Superior temporal gyrus (tissue), 1 donor: ENCODE results near the gene ELL2.

Experiments used
- DNase-seq: peaks from one replicate; pipeline ENCODE4 v3.0.0-alpha.2; 2016; ENCODE audit errors: extremely low spot score

ELL2 gene

GRCh38 chr5:95956900-95957293, 4.8 kb downstream of the ELL2 start:
- peak; percentile 8 for DNase-seq

- peak; percentile 73 for DNase-seq
Observed at GRCh38 chr5:95956021-95956899, 5.4 kb downstream of the ELL2 start.

GRCh38 chr5:95954716-95955115, 6.9 kb downstream of the ELL2 start:
- no peak for DNase-seq

DNA sequence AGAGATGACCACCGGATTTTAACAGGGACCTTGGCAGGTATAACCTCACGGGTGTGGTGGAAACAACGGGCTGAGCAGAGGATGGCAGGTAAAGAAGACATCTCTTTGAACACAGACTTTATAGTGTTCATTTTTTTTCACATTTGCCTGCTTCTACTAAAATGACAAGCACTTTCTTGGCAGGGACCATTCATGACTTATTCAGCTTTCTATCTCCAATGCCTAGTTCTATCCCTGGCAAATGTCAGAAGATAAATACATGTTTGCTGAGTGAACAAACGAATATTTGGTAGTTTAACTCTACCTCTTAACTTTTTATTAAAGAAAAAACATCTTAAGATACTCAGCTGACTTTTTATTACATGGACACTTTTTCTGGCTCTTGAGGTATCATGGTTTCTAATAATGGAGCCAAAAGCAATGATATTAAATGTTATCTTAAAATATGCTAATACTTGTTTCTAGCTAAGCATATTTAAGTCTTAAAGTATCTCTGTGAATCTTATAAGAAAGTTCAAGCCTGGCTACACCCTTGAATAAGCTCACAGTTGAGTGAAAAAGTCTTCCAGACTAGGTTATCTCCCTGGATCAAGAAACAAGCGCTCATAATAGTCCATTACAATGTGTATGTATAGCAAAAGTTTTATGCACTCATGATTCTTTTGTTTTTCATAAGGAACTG, 8.5 kb downstream of the ELL2 start:
- no peak for DNase-seq

- no peak for DNase-seq
Observed at GRCh38 chr5:95951916-95952315, 9.7 kb downstream of the ELL2 start.

DNA sequence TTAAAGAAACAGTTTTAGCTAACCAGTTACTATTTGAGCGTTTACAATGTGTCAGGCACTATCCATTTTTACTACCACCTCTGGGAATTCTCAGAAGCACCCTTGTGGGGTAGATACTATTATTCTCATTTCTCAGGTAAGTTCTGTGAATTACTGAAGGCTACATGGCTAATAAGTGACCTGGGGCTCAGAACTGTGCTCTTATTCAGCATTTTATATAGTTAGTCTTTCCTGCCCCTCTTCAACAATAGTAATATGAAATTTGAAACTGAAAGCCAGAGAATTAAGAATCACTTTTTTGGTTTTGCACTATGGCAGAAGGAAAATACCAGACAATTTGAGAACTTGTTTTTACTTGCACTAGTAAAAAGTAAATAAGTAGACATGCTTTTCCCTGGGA, 11.8 kb downstream of the ELL2 start:
- no peak for DNase-seq

DNA sequence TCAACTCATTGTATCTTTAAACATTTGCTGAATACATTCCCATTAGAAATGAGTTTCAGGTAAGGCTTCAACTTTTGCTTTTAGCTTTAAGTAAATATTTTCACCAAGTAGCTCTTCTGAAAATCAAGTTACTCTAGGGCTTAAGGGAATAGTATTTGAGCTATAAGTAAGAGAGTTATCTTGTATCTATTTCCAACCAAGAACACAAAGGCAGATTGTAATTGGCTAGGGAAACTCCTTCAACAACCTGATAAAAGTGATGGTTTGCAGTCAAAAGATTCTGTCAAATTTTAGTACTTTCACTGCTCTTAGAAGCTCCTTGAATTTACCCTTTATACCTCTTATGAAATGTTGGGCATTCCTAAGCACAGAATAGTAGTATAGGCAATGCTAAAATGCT, 13.0 kb downstream of the ELL2 start:
- no peak for DNase-seq

DNA sequence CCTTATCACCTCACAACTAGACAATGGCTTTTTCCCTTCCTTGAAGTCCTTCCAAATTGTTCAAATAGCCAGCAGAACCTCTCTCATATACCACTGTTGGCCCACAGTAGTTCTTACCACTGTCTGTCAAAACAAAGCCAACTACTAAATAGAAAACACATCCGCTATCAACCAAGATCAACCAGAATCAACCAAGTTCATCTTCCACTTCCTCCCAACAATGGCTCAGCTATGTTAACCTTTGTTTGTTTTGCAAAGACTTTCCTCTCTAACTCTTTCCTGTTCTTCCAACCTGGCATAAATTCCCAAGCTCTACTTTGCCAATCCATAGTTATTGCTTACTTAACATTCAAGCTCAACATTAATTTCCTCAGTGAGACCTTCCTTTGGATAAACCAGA, 15.2 kb downstream of the ELL2 start:
- no peak for DNase-seq

DNA sequence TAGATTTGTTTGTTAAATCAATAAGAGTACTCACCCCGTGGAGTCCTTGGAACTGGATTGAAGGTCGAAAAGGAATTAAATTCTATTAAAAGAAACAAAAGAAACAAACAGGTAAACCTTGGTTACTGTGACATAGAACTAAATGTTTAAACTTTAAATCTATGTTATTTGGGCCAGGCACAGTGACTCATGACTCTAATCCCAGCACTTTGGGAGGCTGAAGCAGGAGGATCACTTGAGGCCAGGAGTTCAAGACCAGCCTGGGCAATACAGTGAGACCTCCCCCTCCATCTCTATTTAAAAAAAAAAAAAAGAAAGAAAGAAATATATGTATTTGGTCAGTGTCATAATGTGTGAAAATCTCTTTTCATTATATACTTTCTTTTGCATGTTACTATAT, 18.7 kb downstream of the ELL2 start:
- no peak for DNase-seq

DNA sequence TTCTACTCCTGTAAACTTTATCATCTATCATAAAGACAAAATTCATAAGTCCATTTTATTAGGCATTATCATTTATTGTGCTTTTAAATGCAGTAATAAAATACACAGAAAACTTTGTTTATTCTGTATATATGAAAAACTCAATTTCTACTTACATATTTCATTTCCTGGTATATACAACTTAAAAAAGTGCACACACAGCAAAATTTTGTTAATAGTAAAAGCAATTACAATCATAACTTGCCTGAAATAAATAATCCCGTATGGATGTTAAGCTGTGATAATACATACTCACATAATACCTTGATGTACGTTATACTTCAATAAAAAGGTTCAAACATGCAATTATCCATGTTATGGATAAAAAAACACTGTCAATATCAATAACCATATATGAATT, 19.2 kb downstream of the ELL2 start:
- no peak for DNase-seq

GRCh38 chr5:95941756-95942155, 19.9 kb downstream of the ELL2 start:
- peak; percentile 75 for DNase-seq

DNA sequence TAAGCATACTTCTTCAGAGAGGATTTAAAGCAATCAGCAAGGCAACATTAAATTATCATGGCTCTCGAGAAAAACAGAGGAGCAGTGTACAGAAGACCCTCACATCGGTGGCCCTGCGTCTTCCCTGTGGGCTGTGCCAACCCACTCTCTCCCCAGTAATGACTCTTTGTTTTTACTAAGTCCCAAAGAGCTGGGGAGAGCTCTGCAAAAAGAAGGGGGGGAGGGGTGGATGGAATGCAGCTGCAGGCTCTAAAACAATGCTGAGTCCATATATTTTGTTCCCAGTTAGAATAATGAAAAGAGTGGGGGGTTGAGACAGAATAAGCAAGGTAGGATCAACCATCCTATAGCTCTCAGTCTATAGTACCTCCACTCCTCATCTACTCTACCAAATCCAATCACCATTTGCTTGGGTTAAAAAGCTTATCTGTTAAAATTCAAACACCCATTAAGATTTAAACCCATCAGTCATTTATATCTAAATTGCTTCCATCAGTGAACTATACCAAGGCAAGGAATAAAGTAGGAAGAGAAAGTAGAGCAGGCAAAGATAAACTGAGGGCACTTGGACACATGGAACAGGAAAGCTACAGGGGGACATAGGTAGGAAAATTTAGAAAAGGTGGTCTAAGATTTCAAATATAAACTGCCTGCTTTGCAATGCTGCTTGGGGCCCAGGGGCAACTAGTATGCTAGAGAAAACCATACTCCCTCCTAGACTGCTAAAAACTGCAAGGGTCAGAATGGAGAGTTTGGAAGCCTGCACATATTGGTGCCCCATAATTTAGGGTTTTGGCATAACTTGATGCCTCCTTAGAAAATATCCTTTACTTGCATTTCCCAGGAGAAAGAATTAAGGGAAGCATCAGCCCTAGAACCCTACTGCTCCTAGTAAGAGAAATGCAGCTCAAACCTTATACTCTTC, 20.6 kb downstream of the ELL2 start:
- peak; percentile 85 for DNase-seq

- DNase-seq = peak; percentile 69
Observed at GRCh38 chr5:95939465-95939864, 22.2 kb downstream of the ELL2 start.

DNA sequence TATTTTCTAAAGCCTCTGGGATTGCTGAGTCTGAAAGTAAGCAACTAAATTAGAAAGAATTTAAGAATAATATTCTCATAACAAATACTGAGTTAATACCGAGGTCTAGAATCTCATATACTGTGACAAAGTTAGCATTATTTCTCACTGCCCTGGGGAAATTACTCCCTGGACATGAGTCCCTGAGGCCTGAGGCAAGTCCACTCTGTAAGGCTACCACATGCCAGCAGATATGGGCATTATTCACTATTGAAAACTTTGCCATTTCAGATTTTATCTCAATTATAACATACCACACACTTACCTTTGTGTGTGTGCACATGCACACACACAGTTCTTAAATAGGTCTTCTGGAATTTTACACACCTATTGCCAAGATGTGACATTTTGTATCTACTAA, 22.9 kb downstream of the ELL2 start:
- DNase-seq = peak; percentile 36

GRCh38 chr5:95938347-95938746, 23.3 kb downstream of the ELL2 start:
- DNase-seq = no peak

GRCh38 chr5:95937607-95938152, 24.0 kb downstream of the ELL2 start:
- no peak for DNase-seq

- no peak for DNase-seq
Observed at GRCh38 chr5:95936812-95937397, 24.7 kb downstream of the ELL2 start.

- DNase-seq = no peak
Observed at GRCh38 chr5:95935553-95936100, 26.0 kb downstream of the ELL2 start.

- DNase-seq = no peak
Observed at GRCh38 chr5:95934207-95934804, 27.3 kb downstream of the ELL2 start.

GRCh38 chr5:95932941-95933340, 28.7 kb downstream of the ELL2 start:
- DNase-seq = no peak
